Nephron progenitor cell (in vitro differentiated cells): ENCODE measurements around the gene SUMO2.

ENCODE experiments used
- DNase-seq: peaks from one replicate; pipeline ENCODE4 v3.0.0; 2021
- H3K27ac Mint-ChIP-seq: 2 replicates; pipeline ENCODE4 v1.8.0; 2021; ENCODE audit warnings: mild to moderate bottlenecking, moderate library complexity, mixed read lengths
- H3K27me3 Mint-ChIP-seq: 2 replicates; pipeline ENCODE4 v1.8.0; 2021; ENCODE audit warnings: mild to moderate bottlenecking, low read depth, mixed read lengths; ENCODE audit not compliant: poor library complexity
- H3K36me3 Mint-ChIP-seq: 2 replicates; pipeline ENCODE4 v1.8.0; 2021; ENCODE audit warnings: low read depth, mixed read lengths
- H3K4me1 Mint-ChIP-seq: 2 replicates; pipeline ENCODE4 v1.8.0; 2021; ENCODE audit warnings: mixed read lengths
- H3K4me3 Mint-ChIP-seq: 2 replicates; pipeline ENCODE4 v1.8.0; 2021; ENCODE audit warnings: mild to moderate bottlenecking, moderate library complexity, mixed read lengths
- H3K9me3 Mint-ChIP-seq: 2 replicates; pipeline ENCODE4 v1.8.0; 2021; ENCODE audit warnings: mild to moderate bottlenecking, moderate library complexity, mixed read lengths
- CTCF ChIP-seq: fragments of 200-600 bp; sonication (generic); IDR thresholded peaks from 2 replicates; pipeline ENCODE4 v1.5.0; 2021; ENCODE audit warnings: antibody characterized with exemption

The SUMO2 gene

GRCh38 chr17:75153780-75154194 is 29.0 kb downstream of the SUMO2 start:
- DNase-seq: peak; percentile 38
- H3K27ac Mint-ChIP-seq: peak overlapping the region; percentile 97
- H3K4me3 Mint-ChIP-seq: peak overlapping the region; percentile 94
- H3K36me3 Mint-ChIP-seq: peaks cover 26% of the 10 kb centered on the region
- no peaks in the 10 kb centered on the region for H3K27me3 Mint-ChIP-seq
- H3K4me1 Mint-ChIP-seq: peaks cover 45% of the 10 kb centered on the region
- TF ChIP-seq CTCF: no peak
- peaks cover 5% of the 10 kb centered on the region for H3K9me3 Mint-ChIP-seq

GRCh38 chr17:75152922-75153779 is 29.6 kb downstream of the SUMO2 start:
- no peak for TF ChIP-seq CTCF
- Mint-ChIP-seq H3K4me3 (peak overlapping the region; percentile 94), H3K27me3 (no peaks in the 10 kb centered on the region), H3K4me1 (peaks cover 47% of the 10 kb centered on the region), H3K9me3 (peaks cover 5% of the 10 kb centered on the region), H3K36me3 (peaks cover 28% of the 10 kb centered on the region), H3K27ac (peak overlapping the region; percentile 97)
- DNase-seq: peak; percentile 48

- H3K27ac Mint-ChIP-seq: peak overlapping the region; percentile 97
- no peak for DNase-seq
- H3K9me3 Mint-ChIP-seq: peaks cover 5% of the 10 kb centered on the region
- peak overlapping the region; percentile 94 for H3K4me3 Mint-ChIP-seq
- H3K36me3 Mint-ChIP-seq: peaks cover 30% of the 10 kb centered on the region
- H3K4me1 Mint-ChIP-seq: peaks cover 47% of the 10 kb centered on the region
- H3K27me3 Mint-ChIP-seq: no peaks in the 10 kb centered on the region
- no peak for TF ChIP-seq CTCF
Observed at GRCh38 chr17:75152523-75152921, 30.2 kb downstream of the SUMO2 start.

GRCh38 chr17:75151930-75152329 is 30.8 kb downstream of the SUMO2 start:
- Mint-ChIP-seq H3K9me3 (peaks cover 3% of the 10 kb centered on the region), H3K27ac (peak overlapping the region; percentile 97), H3K27me3 (no peaks in the 10 kb centered on the region), H3K4me1 (peaks cover 47% of the 10 kb centered on the region), H3K36me3 (peaks cover 30% of the 10 kb centered on the region), H3K4me3 (peak overlapping the region; percentile 94)
- no peak for TF ChIP-seq CTCF
- DNase-seq: no peak

GRCh38 chr17:75147878-75148546 is 34.7 kb downstream of the SUMO2 start:
- H3K4me3 Mint-ChIP-seq: no peak overlapping the region

More at GRCh38 chr17:75147878-75148546, 34.7 kb downstream of the SUMO2 start:
- Mint-ChIP-seq H3K27me3 (no peaks in the 10 kb centered on the region), H3K27ac (peak overlapping the region; percentile 79), H3K9me3 (no peaks in the 10 kb centered on the region), H3K36me3 (peaks cover 64% of the 10 kb centered on the region), H3K4me1 (peaks cover 34% of the 10 kb centered on the region)
- no peak for DNase-seq
- no peak for TF ChIP-seq CTCF
